ENCODE results near the gene NAP1L1. TPM values are rescaled to one million over a fixed set of nuclear protein-coding genes. Genes with fewer than 3 reads are reported as not detected.

NAP1L1 gene
- total RNA-seq, 1 experiment from 2014 or later: 711 TPM

DNA sequence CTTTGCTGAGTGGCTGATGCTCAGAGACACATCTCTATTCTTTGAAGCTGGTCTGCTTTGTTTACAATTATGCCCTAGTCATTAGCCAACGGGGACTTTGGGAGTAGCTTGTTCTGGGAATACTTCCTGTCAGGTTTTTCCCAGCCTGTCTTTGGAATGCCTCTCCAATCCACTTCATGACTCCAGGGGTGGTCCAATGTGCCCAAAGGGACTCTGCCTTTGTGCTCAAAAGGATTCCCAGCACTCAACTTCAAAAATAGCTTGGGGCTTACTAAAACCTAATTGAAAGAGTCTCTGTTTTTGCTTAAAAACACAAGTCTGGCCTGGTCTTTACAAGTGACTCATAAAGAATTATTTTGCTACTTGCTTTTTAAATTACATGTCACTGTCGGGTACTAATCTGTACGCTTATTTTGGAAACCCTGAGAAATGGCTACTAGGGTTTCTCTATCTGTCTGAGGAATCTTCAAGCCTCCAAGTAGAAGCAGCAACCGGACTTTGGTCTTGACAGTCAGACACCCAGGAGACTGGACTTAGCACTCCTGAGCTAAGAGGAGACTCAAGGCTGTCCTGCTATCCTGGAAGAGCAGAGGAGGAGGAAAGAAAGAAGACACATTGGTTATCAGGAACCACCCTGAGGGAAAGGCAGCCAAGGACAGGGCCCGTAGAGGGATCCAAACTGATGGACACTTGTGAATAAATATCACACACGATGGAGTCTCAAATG, 73.6 kb downstream of the NAP1L1 start:
- Histone ChIP-seq H3K4me3 (ENCODE audit: low read depth, low read length) (no peak overlapping the region), H3K9me3 (no peaks in the 10 kb centered on the region), H3K27me3 (replicated peaks; ENCODE audit: control insufficient read depth, insufficient read depth, low read length) (no peaks in the 10 kb centered on the region), H3K4me1 (peaks cover 52% of the 10 kb centered on the region), H3K36me3 (ENCODE audit: control insufficient read depth, insufficient read depth, low read length) (no peaks in the 10 kb centered on the region)
- peak overlapping the region; percentile 54 for H3K27ac Mint-ChIP-seq (ENCODE audit: unreplicated experiment)
- DNase-seq: peak in 1 of 2 experiments; percentile 55
- H3K4me3 Mint-ChIP-seq (ENCODE audit: unreplicated experiment): no peak overlapping the region
- H3K9me3 Mint-ChIP-seq (ENCODE audit: unreplicated experiment): peaks cover 11% of the 10 kb centered on the region
- TF ChIP-seq, protein P1, sequence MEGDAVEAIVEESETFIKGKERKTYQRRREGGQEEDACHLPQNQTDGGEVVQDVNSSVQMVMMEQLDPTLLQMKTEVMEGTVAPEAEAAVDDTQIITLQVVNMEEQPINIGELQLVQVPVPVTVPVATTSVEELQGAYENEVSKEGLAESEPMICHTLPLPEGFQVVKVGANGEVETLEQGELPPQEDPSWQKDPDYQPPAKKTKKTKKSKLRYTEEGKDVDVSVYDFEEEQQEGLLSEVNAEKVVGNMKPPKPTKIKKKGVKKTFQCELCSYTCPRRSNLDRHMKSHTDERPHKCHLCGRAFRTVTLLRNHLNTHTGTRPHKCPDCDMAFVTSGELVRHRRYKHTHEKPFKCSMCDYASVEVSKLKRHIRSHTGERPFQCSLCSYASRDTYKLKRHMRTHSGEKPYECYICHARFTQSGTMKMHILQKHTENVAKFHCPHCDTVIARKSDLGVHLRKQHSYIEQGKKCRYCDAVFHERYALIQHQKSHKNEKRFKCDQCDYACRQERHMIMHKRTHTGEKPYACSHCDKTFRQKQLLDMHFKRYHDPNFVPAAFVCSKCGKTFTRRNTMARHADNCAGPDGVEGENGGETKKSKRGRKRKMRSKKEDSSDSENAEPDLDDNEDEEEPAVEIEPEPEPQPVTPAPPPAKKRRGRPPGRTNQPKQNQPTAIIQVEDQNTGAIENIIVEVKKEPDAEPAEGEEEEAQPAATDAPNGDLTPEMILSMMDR (IDR thresholded peaks at IDR 0.05; ENCODE audit: insufficient read depth in 1 of 2, low read depth in 1 of 2, low read length in 1 of 2, severe bottlenecking in 1 of 2, unreplicated experiment in 1 of 2): no peak
- ChIA-PET CTCF (no interaction called here), POLR2A (no interaction called here)
- no TSS peak for BruUV-seq (replicated peaks)
- peaks cover 5% of the 10 kb centered on the region for H3K36me3 Mint-ChIP-seq (ENCODE audit: insufficient read depth, unreplicated experiment)
- intact Hi-C loops (cut with micrococcal nuclease; ENCODE audit: unreplicated experiment): no loop called here
- no peaks in the 10 kb centered on the region for H3K27me3 Mint-ChIP-seq (ENCODE audit: insufficient read depth, unreplicated experiment)
- H3K4me1 Mint-ChIP-seq (ENCODE audit: low read depth, unreplicated experiment): peaks cover 59% of the 10 kb centered on the region

DNA sequence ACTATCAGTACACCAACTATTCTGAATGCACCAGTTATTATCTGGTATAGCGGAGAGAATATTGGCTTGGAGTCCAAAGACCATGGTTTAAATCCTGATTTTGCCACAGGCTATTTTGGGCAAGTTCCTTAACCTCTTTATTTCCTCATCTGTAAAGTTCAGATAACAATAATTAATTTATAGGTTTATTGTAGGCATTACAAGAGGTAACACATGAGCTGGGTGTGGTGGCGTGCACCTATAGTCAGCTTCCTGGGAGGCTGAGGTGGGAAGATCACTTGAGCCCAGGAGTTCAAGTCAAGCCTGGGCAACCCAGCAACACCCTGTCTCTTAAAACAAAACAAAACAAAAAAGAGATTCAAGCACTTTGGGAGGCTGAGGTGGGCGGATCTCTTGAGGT, 76.1 kb downstream of the NAP1L1 start:
- BruUV-seq (replicated peaks): no TSS peak
- Histone ChIP-seq H3K4me3 (ENCODE audit: low read depth, low read length) (no peak overlapping the region), H3K4me1 (peaks cover 35% of the 10 kb centered on the region), H3K27me3 (replicated peaks; ENCODE audit: control insufficient read depth, insufficient read depth, low read length) (no peaks in the 10 kb centered on the region), H3K9me3 (peaks cover 8% of the 10 kb centered on the region), H3K36me3 (ENCODE audit: control insufficient read depth, insufficient read depth, low read length) (no peaks in the 10 kb centered on the region)
- no peaks in the 10 kb centered on the region for H3K27me3 Mint-ChIP-seq (ENCODE audit: insufficient read depth, unreplicated experiment)
- peaks cover 11% of the 10 kb centered on the region for H3K9me3 Mint-ChIP-seq (ENCODE audit: unreplicated experiment)
- DNase-seq: no peak
- no peak overlapping the region for H3K27ac Mint-ChIP-seq (ENCODE audit: unreplicated experiment)
- ChIA-PET POLR2A (no interaction called here), CTCF (no interaction called here)
- intact Hi-C loops (cut with micrococcal nuclease; ENCODE audit: unreplicated experiment): no loop called here
- H3K4me3 Mint-ChIP-seq (ENCODE audit: unreplicated experiment): no peak overlapping the region
- H3K36me3 Mint-ChIP-seq (ENCODE audit: insufficient read depth, unreplicated experiment): peaks cover 5% of the 10 kb centered on the region
- TF ChIP-seq, protein P1 (IDR thresholded peaks at IDR 0.05; ENCODE audit: insufficient read depth in 1 of 2, low read depth in 1 of 2, low read length in 1 of 2, severe bottlenecking in 1 of 2, unreplicated experiment in 1 of 2): no peak
- H3K4me1 Mint-ChIP-seq (ENCODE audit: low read depth, unreplicated experiment): peaks cover 39% of the 10 kb centered on the region

DNA sequence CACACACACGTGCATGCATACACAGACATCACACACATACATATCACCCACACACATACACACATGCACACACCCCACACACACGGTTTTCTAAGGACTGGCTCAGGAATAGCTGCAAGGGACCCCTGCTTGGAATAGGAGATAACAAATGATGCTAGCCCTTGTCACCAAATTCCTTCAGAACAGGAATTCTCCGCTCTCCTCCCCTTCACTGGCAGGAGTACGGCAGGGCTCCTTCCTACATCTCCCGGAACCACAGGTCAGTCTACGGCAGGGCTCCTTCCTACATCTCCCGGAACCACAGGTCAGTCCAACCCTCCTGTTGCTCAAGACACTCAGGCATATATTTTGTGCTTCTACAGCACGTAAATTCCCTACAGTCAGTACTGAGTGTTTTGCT, 76.8 kb downstream of the NAP1L1 start:
- ChIA-PET POLR2A (no interaction called here), CTCF (interaction anchor here (0.7 kb wide), 1 partner anchor 24 kb away, joined by 3 read pairs; no protein-coding TSS in a partner anchor)
- Mint-ChIP-seq H3K4me1 (ENCODE audit: low read depth, unreplicated experiment) (peaks cover 38% of the 10 kb centered on the region), H3K36me3 (ENCODE audit: insufficient read depth, unreplicated experiment) (peaks cover 5% of the 10 kb centered on the region), H3K4me3 (ENCODE audit: unreplicated experiment) (no peak overlapping the region), H3K9me3 (ENCODE audit: unreplicated experiment) (peaks cover 11% of the 10 kb centered on the region), H3K27ac (ENCODE audit: unreplicated experiment) (no peak overlapping the region), H3K27me3 (ENCODE audit: insufficient read depth, unreplicated experiment) (no peaks in the 10 kb centered on the region)
- Histone ChIP-seq H3K9me3 (peaks cover 8% of the 10 kb centered on the region), H3K4me3 (ENCODE audit: low read depth, low read length) (no peak overlapping the region), H3K4me1 (peaks cover 30% of the 10 kb centered on the region), H3K36me3 (ENCODE audit: control insufficient read depth, insufficient read depth, low read length) (no peaks in the 10 kb centered on the region), H3K27me3 (replicated peaks; ENCODE audit: control insufficient read depth, insufficient read depth, low read length) (no peaks in the 10 kb centered on the region)
- BruUV-seq (replicated peaks): no TSS peak
- TF ChIP-seq, protein P1 (IDR thresholded peaks at IDR 0.05; ENCODE audit: insufficient read depth in 1 of 2, low read depth in 1 of 2, low read length in 1 of 2, severe bottlenecking in 1 of 2, unreplicated experiment in 1 of 2): no peak
- DNase-seq: no peak
- intact Hi-C loops (cut with micrococcal nuclease; ENCODE audit: unreplicated experiment): no loop called here

Data from Caco-2 (cell line).